ENCODE measurements around the gene SHANK1.

SHANK1 gene

GRCh38 chr19:50711196-50711595 is 8.4 kb downstream of the SHANK1 start:
- H2AFZ ChIP-seq (ENCODE audit: low read length, unreplicated experiment): no peak overlapping the region
- no peaks in the 10 kb centered on the region for H3K27me3 ChIP-seq (ENCODE audit: insufficient read depth, low read length)
- H3K36me3 ChIP-seq (ENCODE audit: insufficient read depth, low read length): no peaks in the 10 kb centered on the region
- H3K27ac ChIP-seq (ENCODE audit: low read depth, low read length): no peak overlapping the region
- H3K4me3 ChIP-seq (ENCODE audit: low read depth, low read length): no peak overlapping the region
- H3K79me2 ChIP-seq (ENCODE audit: control insufficient read depth, insufficient read depth, low read length, unreplicated experiment): no peaks in the 10 kb centered on the region
- H3K4me1 ChIP-seq (ENCODE audit: control insufficient read depth, insufficient read depth, low read length, unreplicated experiment): no peaks in the 10 kb centered on the region

GRCh38 chr19:50710612-50711011 is 9.0 kb downstream of the SHANK1 start:
- no peaks in the 10 kb centered on the region for H3K36me3 ChIP-seq (ENCODE audit: insufficient read depth, low read length)

GRCh38 chr19:50710094-50710493 is 9.5 kb downstream of the SHANK1 start:
- no peak overlapping the region for H3K27ac ChIP-seq (ENCODE audit: low read depth, low read length)
- H3K4me3 ChIP-seq (ENCODE audit: low read depth, low read length): no peak overlapping the region
- H2AFZ ChIP-seq (ENCODE audit: low read length, unreplicated experiment): no peak overlapping the region
- H3K4me1 ChIP-seq (ENCODE audit: control insufficient read depth, insufficient read depth, low read length, unreplicated experiment): no peaks in the 10 kb centered on the region
- H3K36me3 ChIP-seq (ENCODE audit: insufficient read depth, low read length): no peaks in the 10 kb centered on the region
- H3K27me3 ChIP-seq (ENCODE audit: insufficient read depth, low read length): no peaks in the 10 kb centered on the region
- no peaks in the 10 kb centered on the region for H3K79me2 ChIP-seq (ENCODE audit: control insufficient read depth, insufficient read depth, low read length, unreplicated experiment)

More at GRCh38 chr19:50710612-50711011, 9.0 kb downstream of the SHANK1 start:
- Histone ChIP-seq H3K4me3 (ENCODE audit: low read depth, low read length) (no peak overlapping the region), H3K79me2 (ENCODE audit: control insufficient read depth, insufficient read depth, low read length, unreplicated experiment) (no peaks in the 10 kb centered on the region), H3K4me1 (ENCODE audit: control insufficient read depth, insufficient read depth, low read length, unreplicated experiment) (no peaks in the 10 kb centered on the region), H2AFZ (ENCODE audit: low read length, unreplicated experiment) (no peak overlapping the region), H3K27me3 (ENCODE audit: insufficient read depth, low read length) (no peaks in the 10 kb centered on the region), H3K27ac (ENCODE audit: low read depth, low read length) (no peak overlapping the region)

GRCh38 chr19:50708179-50708879 is 11.3 kb downstream of the SHANK1 start:
- no peak overlapping the region for H3K27ac ChIP-seq (ENCODE audit: low read depth, low read length)
- no peak overlapping the region for H3K4me3 ChIP-seq (ENCODE audit: low read depth, low read length)
- no peaks in the 10 kb centered on the region for H3K4me1 ChIP-seq (ENCODE audit: control insufficient read depth, insufficient read depth, low read length, unreplicated experiment)
- no peaks in the 10 kb centered on the region for H3K27me3 ChIP-seq (ENCODE audit: insufficient read depth, low read length)
- H2AFZ ChIP-seq (ENCODE audit: low read length, unreplicated experiment): no peak overlapping the region
- no peaks in the 10 kb centered on the region for H3K79me2 ChIP-seq (ENCODE audit: control insufficient read depth, insufficient read depth, low read length, unreplicated experiment)
- H3K36me3 ChIP-seq (ENCODE audit: insufficient read depth, low read length): no peaks in the 10 kb centered on the region

- H3K27ac ChIP-seq (ENCODE audit: low read depth, low read length): no peak overlapping the region
- no peaks in the 10 kb centered on the region for H3K27me3 ChIP-seq (ENCODE audit: insufficient read depth, low read length)
- H3K79me2 ChIP-seq (ENCODE audit: control insufficient read depth, insufficient read depth, low read length, unreplicated experiment): no peaks in the 10 kb centered on the region
- H3K4me3 ChIP-seq (ENCODE audit: low read depth, low read length): no peak overlapping the region
- H2AFZ ChIP-seq (ENCODE audit: low read length, unreplicated experiment): no peak overlapping the region
- H3K4me1 ChIP-seq (ENCODE audit: control insufficient read depth, insufficient read depth, low read length, unreplicated experiment): no peaks in the 10 kb centered on the region
- H3K36me3 ChIP-seq (ENCODE audit: insufficient read depth, low read length): no peaks in the 10 kb centered on the region
These were observed 13.2 kb downstream of the SHANK1 start for GRCh38 chr19:50706387-50706786.

GRCh38 chr19:50705422-50706019 is 14.1 kb downstream of the SHANK1 start:
- Histone ChIP-seq H2AFZ (ENCODE audit: low read length, unreplicated experiment) (no peak overlapping the region), H3K79me2 (ENCODE audit: control insufficient read depth, insufficient read depth, low read length, unreplicated experiment) (no peaks in the 10 kb centered on the region), H3K27ac (ENCODE audit: low read depth, low read length) (no peak overlapping the region), H3K4me3 (ENCODE audit: low read depth, low read length) (no peak overlapping the region), H3K4me1 (ENCODE audit: control insufficient read depth, insufficient read depth, low read length, unreplicated experiment) (no peaks in the 10 kb centered on the region), H3K36me3 (ENCODE audit: insufficient read depth, low read length) (no peaks in the 10 kb centered on the region), H3K27me3 (ENCODE audit: insufficient read depth, low read length) (no peaks in the 10 kb centered on the region)

- Histone ChIP-seq H3K4me3 (ENCODE audit: low read depth, low read length) (no peak overlapping the region), H2AFZ (ENCODE audit: low read length, unreplicated experiment) (no peak overlapping the region), H3K27me3 (ENCODE audit: insufficient read depth, low read length) (peaks cover 4% of the 10 kb centered on the region; the same call in 1 of the 2 replicates), H3K27ac (ENCODE audit: low read depth, low read length) (no peak overlapping the region), H3K79me2 (ENCODE audit: control insufficient read depth, insufficient read depth, low read length, unreplicated experiment) (no peaks in the 10 kb centered on the region), H3K36me3 (ENCODE audit: insufficient read depth, low read length) (no peaks in the 10 kb centered on the region), H3K4me1 (ENCODE audit: control insufficient read depth, insufficient read depth, low read length, unreplicated experiment) (no peaks in the 10 kb centered on the region)
These were observed 15.4 kb downstream of the SHANK1 start for GRCh38 chr19:50703915-50704796.

GRCh38 chr19:50702871-50703829 is 16.5 kb downstream of the SHANK1 start:
- H3K27ac ChIP-seq (ENCODE audit: low read depth, low read length): no peak overlapping the region
- H3K79me2 ChIP-seq (ENCODE audit: control insufficient read depth, insufficient read depth, low read length, unreplicated experiment): no peaks in the 10 kb centered on the region
- no peak overlapping the region for H2AFZ ChIP-seq (ENCODE audit: low read length, unreplicated experiment)
- no peaks in the 10 kb centered on the region for H3K36me3 ChIP-seq (ENCODE audit: insufficient read depth, low read length)
- no peak overlapping the region for H3K4me3 ChIP-seq (ENCODE audit: low read depth, low read length)
- H3K4me1 ChIP-seq (ENCODE audit: control insufficient read depth, insufficient read depth, low read length, unreplicated experiment): no peaks in the 10 kb centered on the region
- H3K27me3 ChIP-seq (ENCODE audit: insufficient read depth, low read length): peaks cover 10% of the 10 kb centered on the region; the same call in 1 of the 2 replicates

- Histone ChIP-seq H2AFZ (ENCODE audit: low read length, unreplicated experiment) (no peak overlapping the region), H3K27ac (ENCODE audit: low read depth, low read length) (no peak overlapping the region), H3K79me2 (ENCODE audit: control insufficient read depth, insufficient read depth, low read length, unreplicated experiment) (no peaks in the 10 kb centered on the region), H3K4me3 (ENCODE audit: low read depth, low read length) (no peak overlapping the region), H3K27me3 (ENCODE audit: insufficient read depth, low read length) (peaks cover 13% of the 10 kb centered on the region; the same call in 1 of the 2 replicates), H3K4me1 (ENCODE audit: control insufficient read depth, insufficient read depth, low read length, unreplicated experiment) (no peaks in the 10 kb centered on the region), H3K36me3 (ENCODE audit: insufficient read depth, low read length) (no peaks in the 10 kb centered on the region)
These were observed 17.3 kb downstream of the SHANK1 start for GRCh38 chr19:50702158-50702870.
